HepG2 (cell line): Measurements from ENCODE around the gene SEPTIN10.

ENCODE experiments used
- MZF1 ChIP-seq: sonication (generic); formaldehyde crosslinking; IDR thresholded peaks from 2 replicates; pipeline ENCODE4 v1.8.1; 2023; ENCODE audit warnings: mild to moderate bottlenecking, missing genetic modification reagents, borderline replicate concordance
- POLR2A ChIP-seq, 2 experiments: IDR thresholded peaks; 2 replicates each; pipeline ENCODE4 v1.6.1; 2011; ENCODE audit warnings: low read depth in 2 of 2, low read length in 2 of 2, mild to moderate bottlenecking in 1 of 2, moderate library complexity in 1 of 2; ENCODE audit not compliant: insufficient read depth in 1 of 2
- POLR2AphosphoS5 ChIP-seq: IDR thresholded peaks from 2 replicates; pipeline ENCODE4 v1.6.1; 2012; ENCODE audit warnings: low read depth, low read length
- ZKSCAN1 ChIP-seq: fragments of 150-350 bp; IDR thresholded peaks from 2 replicates; pipeline ENCODE4 v1.6.1; 2014; ENCODE audit warnings: low read length
- ZNF660 ChIP-seq: sonication (generic); formaldehyde crosslinking; IDR thresholded peaks from 2 replicates; pipeline ENCODE4 v1.5.1; 2020; ENCODE audit warnings: mild to moderate bottlenecking, low read depth, missing genetic modification reagents, borderline replicate concordance
- TF ChIP-seq, protein P1 (sequence below): sonication (generic); formaldehyde crosslinking; IDR thresholded peaks from 2 replicates; pipeline ENCODE4 v1.5.0; 2020; ENCODE audit warnings: mild to moderate bottlenecking, missing genetic modification reagents, moderate library complexity
- TF ChIP-seq, protein P2 (sequence below), 2 experiments: sonication (generic) in 1 of 2; formaldehyde crosslinking in 1 of 2; IDR thresholded peaks; 2 replicates each; pipeline versions ENCODE4 v1.5.1 to v1.6.1; 2011 to 2020; ENCODE audit warnings: borderline replicate concordance in 1 of 2, low read depth in 1 of 2, low read length in 1 of 2, mild to moderate bottlenecking in 1 of 2, missing genetic modification reagents in 1 of 2, moderate library complexity in 1 of 2
- TF ChIP-seq, protein P3 (sequence below): sonication (generic); formaldehyde crosslinking; IDR thresholded peaks from 2 replicates; pipeline ENCODE4 v1.4.0; 2020; ENCODE audit warnings: missing genetic modification reagents, mild to moderate bottlenecking, borderline replicate concordance

DNA sequence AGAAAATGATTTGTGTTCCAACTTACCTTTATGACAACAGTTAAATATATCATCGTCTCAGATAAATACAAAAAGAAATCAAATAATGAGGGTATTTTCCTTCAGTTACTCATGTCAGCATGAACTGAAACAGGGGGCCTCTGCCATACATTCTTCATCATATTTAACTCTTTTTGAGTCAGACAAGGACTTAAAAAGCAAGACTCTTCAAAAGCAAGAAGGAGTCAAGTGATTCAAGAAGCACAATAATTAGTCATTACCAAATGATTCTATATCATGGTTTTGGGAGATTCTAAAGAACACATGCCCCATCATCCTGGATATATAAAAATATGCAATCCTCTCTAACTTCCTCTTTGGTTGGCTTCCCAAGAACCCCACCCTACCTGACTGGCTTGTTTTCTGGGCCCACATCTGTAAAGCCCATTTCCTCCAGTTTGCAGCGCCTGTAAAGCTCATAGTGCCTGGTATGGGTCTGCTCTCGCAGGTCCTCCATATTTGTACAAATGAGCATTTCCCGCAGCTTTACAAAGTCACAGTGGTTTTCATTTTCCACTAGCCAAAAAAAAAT, 49.7 kb downstream of the SEPTIN10 start:
- TF ChIP-seq, protein P1, sequence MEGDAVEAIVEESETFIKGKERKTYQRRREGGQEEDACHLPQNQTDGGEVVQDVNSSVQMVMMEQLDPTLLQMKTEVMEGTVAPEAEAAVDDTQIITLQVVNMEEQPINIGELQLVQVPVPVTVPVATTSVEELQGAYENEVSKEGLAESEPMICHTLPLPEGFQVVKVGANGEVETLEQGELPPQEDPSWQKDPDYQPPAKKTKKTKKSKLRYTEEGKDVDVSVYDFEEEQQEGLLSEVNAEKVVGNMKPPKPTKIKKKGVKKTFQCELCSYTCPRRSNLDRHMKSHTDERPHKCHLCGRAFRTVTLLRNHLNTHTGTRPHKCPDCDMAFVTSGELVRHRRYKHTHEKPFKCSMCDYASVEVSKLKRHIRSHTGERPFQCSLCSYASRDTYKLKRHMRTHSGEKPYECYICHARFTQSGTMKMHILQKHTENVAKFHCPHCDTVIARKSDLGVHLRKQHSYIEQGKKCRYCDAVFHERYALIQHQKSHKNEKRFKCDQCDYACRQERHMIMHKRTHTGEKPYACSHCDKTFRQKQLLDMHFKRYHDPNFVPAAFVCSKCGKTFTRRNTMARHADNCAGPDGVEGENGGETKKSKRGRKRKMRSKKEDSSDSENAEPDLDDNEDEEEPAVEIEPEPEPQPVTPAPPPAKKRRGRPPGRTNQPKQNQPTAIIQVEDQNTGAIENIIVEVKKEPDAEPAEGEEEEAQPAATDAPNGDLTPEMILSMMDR: no peak
- TF ChIP-seq, protein P2, sequence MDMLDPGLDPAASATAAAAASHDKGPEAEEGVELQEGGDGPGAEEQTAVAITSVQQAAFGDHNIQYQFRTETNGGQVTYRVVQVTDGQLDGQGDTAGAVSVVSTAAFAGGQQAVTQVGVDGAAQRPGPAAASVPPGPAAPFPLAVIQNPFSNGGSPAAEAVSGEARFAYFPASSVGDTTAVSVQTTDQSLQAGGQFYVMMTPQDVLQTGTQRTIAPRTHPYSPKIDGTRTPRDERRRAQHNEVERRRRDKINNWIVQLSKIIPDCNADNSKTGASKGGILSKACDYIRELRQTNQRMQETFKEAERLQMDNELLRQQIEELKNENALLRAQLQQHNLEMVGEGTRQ (IDR thresholded peaks at IDR 0.05; ENCODE audit: low read depth, low read length): no peak
- TF ChIP-seq, protein P2 (CRISPR knock-in tag; IDR thresholded peaks at IDR 0.05; ENCODE audit: borderline replicate concordance): no peak
- TF ChIP-seq POLR2AphosphoS5 (no peak), ZKSCAN1 (no peak), ZNF660 (CRISPR knock-in tag) (no peak), MZF1 (CRISPR knock-in tag) (no peak), POLR2A (IDR thresholded peaks at IDR 0.05; ENCODE audit: insufficient read depth in 1 of 2, low read depth in 2 of 2, low read length in 2 of 2) (no peak)
- TF ChIP-seq, protein P3, sequence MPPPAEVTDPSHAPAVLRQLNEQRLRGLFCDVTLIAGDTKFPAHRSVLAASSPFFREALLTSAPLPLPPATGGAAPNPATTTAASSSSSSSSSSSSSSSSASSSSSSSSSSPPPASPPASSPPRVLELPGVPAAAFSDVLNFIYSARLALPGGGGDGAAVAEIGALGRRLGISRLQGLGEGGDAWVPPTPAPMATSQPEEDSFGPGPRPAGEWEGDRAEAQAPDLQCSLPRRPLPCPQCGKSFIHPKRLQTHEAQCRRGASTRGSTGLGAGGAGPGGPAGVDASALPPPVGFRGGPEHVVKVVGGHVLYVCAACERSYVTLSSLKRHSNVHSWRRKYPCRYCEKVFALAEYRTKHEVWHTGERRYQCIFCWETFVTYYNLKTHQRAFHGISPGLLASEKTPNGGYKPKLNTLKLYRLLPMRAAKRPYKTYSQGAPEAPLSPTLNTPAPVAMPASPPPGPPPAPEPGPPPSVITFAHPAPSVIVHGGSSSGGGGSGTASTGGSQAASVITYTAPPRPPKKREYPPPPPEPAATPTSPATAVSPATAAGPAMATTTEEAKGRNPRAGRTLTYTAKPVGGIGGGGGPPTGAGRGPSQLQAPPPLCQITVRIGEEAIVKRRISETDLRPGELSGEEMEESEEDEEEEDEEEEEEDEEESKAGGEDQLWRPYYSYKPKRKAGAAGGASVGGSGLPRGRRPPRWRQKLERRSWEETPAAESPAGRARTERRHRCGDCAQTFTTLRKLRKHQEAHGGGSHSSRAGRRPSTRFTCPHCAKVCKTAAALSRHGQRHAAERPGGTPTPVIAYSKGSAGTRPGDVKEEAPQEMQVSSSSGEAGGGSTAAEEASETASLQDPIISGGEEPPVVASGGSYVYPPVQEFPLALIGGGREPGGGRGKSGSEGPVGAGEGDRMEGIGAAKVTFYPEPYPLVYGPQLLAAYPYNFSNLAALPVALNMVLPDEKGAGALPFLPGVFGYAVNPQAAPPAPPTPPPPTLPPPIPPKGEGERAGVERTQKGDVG (CRISPR knock-in tag): no peak
